WTC11 (cell line): ENCODE results near the gene MET. TPM values are rescaled to one million over a fixed set of nuclear protein-coding genes. Genes with fewer than 3 reads are reported as not detected.

Experiments
- ATAC-seq: fragments of 200-7000 bp; cut with Tn5 transposase; 2 replicates; pipeline ENCODE4 v1.10.0; 2021; ENCODE audit warnings: mild to moderate bottlenecking, moderate library complexity
- CTCF ChIA-PET: fragments of 300-600 bp; sonication (Branson Sonifier 250); formaldehyde crosslinking; loops from one replicate; lab custom pipeline; 2021; ENCODE audit warnings: antibody characterized with exemption; lab: Charles Lee
- POLR2A ChIA-PET: fragments of 350-600 bp; sonication (Branson Sonifier 250); formaldehyde crosslinking; loops from one replicate; lab custom pipeline; 2021; ENCODE audit warnings: antibody characterized with exemption; lab: Charles Lee
- DNase-seq: peaks from one replicate; pipeline ENCODE4 v3.0.0; 2021; ENCODE audit warnings: low spot score
- H3K27ac Mint-ChIP-seq: 2 replicates; pipeline ENCODE4 v1.8.0; 2021; ENCODE audit warnings: mixed read lengths
- H3K27me3 Mint-ChIP-seq: 2 replicates; pipeline ENCODE4 v1.8.0; 2021; ENCODE audit warnings: low read depth, mild to moderate bottlenecking, moderate library complexity, mixed read lengths
- H3K36me3 Mint-ChIP-seq: 2 replicates; pipeline ENCODE4 v1.8.0; 2021; ENCODE audit warnings: mixed read lengths
- H3K4me1 Mint-ChIP-seq: 2 replicates; pipeline ENCODE4 v1.8.0; 2022; ENCODE audit warnings: mixed read lengths
- H3K4me3 Mint-ChIP-seq: 2 replicates; pipeline ENCODE4 v1.8.0; 2021; ENCODE audit warnings: mild to moderate bottlenecking, moderate library complexity, mixed read lengths
- H3K9me3 Mint-ChIP-seq: 2 replicates; pipeline ENCODE4 v1.8.0; 2021; ENCODE audit warnings: mixed read lengths
- CBFB ChIP-seq: sonication (generic); formaldehyde crosslinking; IDR thresholded peaks from 2 replicates; pipeline ENCODE4 v1.8.1; 2022; ENCODE audit warnings: mild to moderate bottlenecking, low read depth, missing genetic modification reagents
- ESRRA ChIP-seq: sonication (generic); formaldehyde crosslinking; IDR thresholded peaks from 2 replicates; pipeline ENCODE4 v1.8.1; 2022; ENCODE audit warnings: mild to moderate bottlenecking, missing genetic modification reagents, borderline replicate concordance
- MXD4 ChIP-seq: fragments of 250-450 bp; sonication (Bioruptor Pico); IDR thresholded peaks from 2 replicates; pipeline ENCODE4 v1.8.0; 2021; ENCODE audit warnings: mild to moderate bottlenecking, moderate library complexity, borderline replicate concordance
- MYBL2 ChIP-seq: sonication (generic); formaldehyde crosslinking; IDR thresholded peaks from 2 replicates; pipeline ENCODE4 v1.8.1; 2023; ENCODE audit warnings: mild to moderate bottlenecking, moderate library complexity, missing genetic modification reagents
- NFE2L1 ChIP-seq: sonication (generic); formaldehyde crosslinking; IDR thresholded peaks from 2 replicates; pipeline ENCODE4 v1.8.1; 2023; ENCODE audit warnings: missing genetic modification reagents
- NFYB ChIP-seq: sonication (generic); formaldehyde crosslinking; conservative IDR thresholded peaks from 2 replicates; pipeline ENCODE4 v1.8.0; 2022; ENCODE audit warnings: low read depth, missing genetic modification reagents
- NR1H2 ChIP-seq: sonication (generic); formaldehyde crosslinking; IDR thresholded peaks from 2 replicates; pipeline ENCODE4 v1.9.0; 2021; ENCODE audit warnings: mild to moderate bottlenecking, moderate library complexity, missing genetic modification reagents
- NR2C2 ChIP-seq: sonication (generic); formaldehyde crosslinking; IDR thresholded peaks from 2 replicates; pipeline ENCODE4 v1.8.0; 2022; ENCODE audit warnings: mild to moderate bottlenecking, missing genetic modification reagents
- OVOL2 ChIP-seq: fragments of 250-450 bp; sonication (Bioruptor Pico); IDR thresholded peaks from 2 replicates; pipeline ENCODE4 v1.9.0; 2021; ENCODE audit warnings: mild to moderate bottlenecking, borderline replicate concordance
- PRRX2 ChIP-seq: fragments of 250-450 bp; sonication (Bioruptor Pico); IDR thresholded peaks from 2 replicates; pipeline ENCODE4 v1.8.0; 2021; ENCODE audit warnings: mild to moderate bottlenecking
- RORB ChIP-seq: fragments of 250-450 bp; sonication (Bioruptor Pico); IDR thresholded peaks from 2 replicates; pipeline ENCODE4 v1.9.0; 2021; ENCODE audit warnings: mild to moderate bottlenecking
- ZNF121 ChIP-seq: sonication (generic); formaldehyde crosslinking; IDR thresholded peaks from 2 replicates; pipeline ENCODE4 v1.8.0; 2023; ENCODE audit warnings: missing genetic modification reagents
- ZNF232 ChIP-seq: sonication (generic); formaldehyde crosslinking; IDR thresholded peaks from 2 replicates; pipeline ENCODE4 v1.8.0; 2022; ENCODE audit warnings: mild to moderate bottlenecking, missing genetic modification reagents
- ZNF396 ChIP-seq: fragments of 250-450 bp; sonication (Bioruptor Pico); IDR thresholded peaks from 2 replicates; pipeline ENCODE4 v1.8.0; 2021; ENCODE audit warnings: mild to moderate bottlenecking, moderate library complexity, borderline replicate concordance
- total RNA-seq: library from RNA; stranded (reverse); gene quantifications from 3 replicates; pipeline ENCODE4 v1.2.3, GENCODE V29; 2021
- TF ChIP-seq, protein P1 (sequence below): sonication (generic); formaldehyde crosslinking; IDR thresholded peaks from 2 replicates; pipeline ENCODE4 v1.8.0; 2022; ENCODE audit warnings: missing genetic modification reagents
- TF ChIP-seq, protein P2 (sequence below): sonication (generic); formaldehyde crosslinking; IDR thresholded peaks from 2 replicates; pipeline ENCODE4 v1.8.1; 2023; ENCODE audit warnings: mild to moderate bottlenecking, missing genetic modification reagents, moderate library complexity
- TF ChIP-seq, protein P3 (sequence below): sonication (generic); formaldehyde crosslinking; IDR thresholded peaks from 2 replicates; pipeline ENCODE4 v1.8.1; 2023; ENCODE audit warnings: mild to moderate bottlenecking, missing genetic modification reagents, borderline replicate concordance
- TF ChIP-seq, protein P4 (sequence below): sonication (generic); formaldehyde crosslinking; IDR thresholded peaks from 2 replicates; pipeline ENCODE4 v1.8.1; 2022; ENCODE audit warnings: mild to moderate bottlenecking, moderate library complexity, missing genetic modification reagents
- TF ChIP-seq, protein P5 (sequence below): sonication (generic); formaldehyde crosslinking; IDR thresholded peaks from 2 replicates; pipeline ENCODE4 v1.8.1; 2023; ENCODE audit warnings: mild to moderate bottlenecking, moderate library complexity, missing genetic modification reagents
- TF ChIP-seq, protein P6 (sequence below): fragments of 250-450 bp; sonication (Bioruptor Pico); IDR thresholded peaks from 2 replicates; pipeline ENCODE4 v1.9.0; 2021; ENCODE audit warnings: mild to moderate bottlenecking
- TF ChIP-seq, protein P7 (sequence below): fragments of 250-450 bp; sonication (Bioruptor Pico); conservative IDR thresholded peaks from 2 replicates; pipeline ENCODE4 v1.9.0; 2021; ENCODE audit warnings: mild to moderate bottlenecking

MET gene
- total RNA-seq, 1 experiment from 2014 or later = 9.4 TPM

DNA sequence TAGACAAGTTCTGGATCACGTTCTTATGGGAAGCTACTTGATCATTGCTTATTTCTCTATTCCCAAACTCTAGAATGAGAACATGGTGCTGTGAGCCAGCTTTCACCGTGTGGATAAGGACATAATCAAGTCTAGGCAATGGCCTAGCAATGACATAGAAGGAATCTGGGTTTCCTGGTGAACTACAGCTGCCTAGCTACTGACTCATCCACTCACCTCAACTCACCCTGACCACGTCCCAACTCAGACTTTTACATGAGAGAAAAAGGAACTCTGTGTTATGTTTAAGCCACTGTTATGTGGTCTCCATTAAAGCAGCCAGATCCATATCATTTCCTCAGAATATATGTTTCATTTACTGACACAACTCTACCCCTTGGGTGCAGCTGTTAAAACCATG, 18.8 kb upstream of the MET start:
- Mint-ChIP-seq H3K9me3 (no peaks in the 10 kb centered on the region), H3K27ac (no peak overlapping the region), H3K36me3 (no peaks in the 10 kb centered on the region), H3K27me3 (no peaks in the 10 kb centered on the region), H3K4me1 (peaks cover 2% of the 10 kb centered on the region; the same call in 1 of the 2 replicates), H3K4me3 (no peak overlapping the region)
- no peak for DNase-seq
- no peak for TF ChIP-seq OVOL2
- TF ChIP-seq, protein P1, sequence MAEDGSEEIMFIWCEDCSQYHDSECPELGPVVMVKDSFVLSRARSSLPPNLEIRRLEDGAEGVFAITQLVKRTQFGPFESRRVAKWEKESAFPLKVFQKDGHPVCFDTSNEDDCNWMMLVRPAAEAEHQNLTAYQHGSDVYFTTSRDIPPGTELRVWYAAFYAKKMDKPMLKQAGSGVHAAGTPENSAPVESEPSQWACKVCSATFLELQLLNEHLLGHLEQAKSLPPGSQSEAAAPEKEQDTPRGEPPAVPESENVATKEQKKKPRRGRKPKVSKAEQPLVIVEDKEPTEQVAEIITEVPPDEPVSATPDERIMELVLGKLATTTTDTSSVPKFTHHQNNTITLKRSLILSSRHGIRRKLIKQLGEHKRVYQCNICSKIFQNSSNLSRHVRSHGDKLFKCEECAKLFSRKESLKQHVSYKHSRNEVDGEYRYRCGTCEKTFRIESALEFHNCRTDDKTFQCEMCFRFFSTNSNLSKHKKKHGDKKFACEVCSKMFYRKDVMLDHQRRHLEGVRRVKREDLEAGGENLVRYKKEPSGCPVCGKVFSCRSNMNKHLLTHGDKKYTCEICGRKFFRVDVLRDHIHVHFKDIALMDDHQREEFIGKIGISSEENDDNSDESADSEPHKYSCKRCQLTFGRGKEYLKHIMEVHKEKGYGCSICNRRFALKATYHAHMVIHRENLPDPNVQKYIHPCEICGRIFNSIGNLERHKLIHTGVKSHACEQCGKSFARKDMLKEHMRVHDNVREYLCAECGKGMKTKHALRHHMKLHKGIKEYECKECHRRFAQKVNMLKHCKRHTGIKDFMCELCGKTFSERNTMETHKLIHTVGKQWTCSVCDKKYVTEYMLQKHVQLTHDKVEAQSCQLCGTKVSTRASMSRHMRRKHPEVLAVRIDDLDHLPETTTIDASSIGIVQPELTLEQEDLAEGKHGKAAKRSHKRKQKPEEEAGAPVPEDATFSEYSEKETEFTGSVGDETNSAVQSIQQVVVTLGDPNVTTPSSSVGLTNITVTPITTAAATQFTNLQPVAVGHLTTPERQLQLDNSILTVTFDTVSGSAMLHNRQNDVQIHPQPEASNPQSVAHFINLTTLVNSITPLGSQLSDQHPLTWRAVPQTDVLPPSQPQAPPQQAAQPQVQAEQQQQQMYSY = no peak
- TF ChIP-seq, protein P2, sequence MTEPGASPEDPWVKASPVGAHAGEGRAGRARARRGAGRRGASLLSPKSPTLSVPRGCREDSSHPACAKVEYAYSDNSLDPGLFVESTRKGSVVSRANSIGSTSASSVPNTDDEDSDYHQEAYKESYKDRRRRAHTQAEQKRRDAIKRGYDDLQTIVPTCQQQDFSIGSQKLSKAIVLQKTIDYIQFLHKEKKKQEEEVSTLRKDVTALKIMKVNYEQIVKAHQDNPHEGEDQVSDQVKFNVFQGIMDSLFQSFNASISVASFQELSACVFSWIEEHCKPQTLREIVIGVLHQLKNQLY = no peak
- no peak for TF ChIP-seq NR1H2 (CRISPR knock-in tag)
- no peak for TF ChIP-seq PRRX2 (CRISPR knock-in tag)
- no peak for TF ChIP-seq CBFB (CRISPR knock-in tag)
- TF ChIP-seq ESRRA (CRISPR knock-in tag) = no peak
- TF ChIP-seq, protein P3, sequence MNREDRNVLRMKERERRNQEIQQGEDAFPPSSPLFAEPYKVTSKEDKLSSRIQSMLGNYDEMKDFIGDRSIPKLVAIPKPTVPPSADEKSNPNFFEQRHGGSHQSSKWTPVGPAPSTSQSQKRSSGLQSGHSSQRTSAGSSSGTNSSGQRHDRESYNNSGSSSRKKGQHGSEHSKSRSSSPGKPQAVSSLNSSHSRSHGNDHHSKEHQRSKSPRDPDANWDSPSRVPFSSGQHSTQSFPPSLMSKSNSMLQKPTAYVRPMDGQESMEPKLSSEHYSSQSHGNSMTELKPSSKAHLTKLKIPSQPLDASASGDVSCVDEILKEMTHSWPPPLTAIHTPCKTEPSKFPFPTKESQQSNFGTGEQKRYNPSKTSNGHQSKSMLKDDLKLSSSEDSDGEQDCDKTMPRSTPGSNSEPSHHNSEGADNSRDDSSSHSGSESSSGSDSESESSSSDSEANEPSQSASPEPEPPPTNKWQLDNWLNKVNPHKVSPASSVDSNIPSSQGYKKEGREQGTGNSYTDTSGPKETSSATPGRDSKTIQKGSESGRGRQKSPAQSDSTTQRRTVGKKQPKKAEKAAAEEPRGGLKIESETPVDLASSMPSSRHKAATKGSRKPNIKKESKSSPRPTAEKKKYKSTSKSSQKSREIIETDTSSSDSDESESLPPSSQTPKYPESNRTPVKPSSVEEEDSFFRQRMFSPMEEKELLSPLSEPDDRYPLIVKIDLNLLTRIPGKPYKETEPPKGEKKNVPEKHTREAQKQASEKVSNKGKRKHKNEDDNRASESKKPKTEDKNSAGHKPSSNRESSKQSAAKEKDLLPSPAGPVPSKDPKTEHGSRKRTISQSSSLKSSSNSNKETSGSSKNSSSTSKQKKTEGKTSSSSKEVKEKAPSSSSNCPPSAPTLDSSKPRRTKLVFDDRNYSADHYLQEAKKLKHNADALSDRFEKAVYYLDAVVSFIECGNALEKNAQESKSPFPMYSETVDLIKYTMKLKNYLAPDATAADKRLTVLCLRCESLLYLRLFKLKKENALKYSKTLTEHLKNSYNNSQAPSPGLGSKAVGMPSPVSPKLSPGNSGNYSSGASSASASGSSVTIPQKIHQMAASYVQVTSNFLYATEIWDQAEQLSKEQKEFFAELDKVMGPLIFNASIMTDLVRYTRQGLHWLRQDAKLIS = no peak
- no peak for TF ChIP-seq ZNF121
- TF ChIP-seq NFE2L1 (CRISPR knock-in tag) = no peak
- TF ChIP-seq, protein P4, sequence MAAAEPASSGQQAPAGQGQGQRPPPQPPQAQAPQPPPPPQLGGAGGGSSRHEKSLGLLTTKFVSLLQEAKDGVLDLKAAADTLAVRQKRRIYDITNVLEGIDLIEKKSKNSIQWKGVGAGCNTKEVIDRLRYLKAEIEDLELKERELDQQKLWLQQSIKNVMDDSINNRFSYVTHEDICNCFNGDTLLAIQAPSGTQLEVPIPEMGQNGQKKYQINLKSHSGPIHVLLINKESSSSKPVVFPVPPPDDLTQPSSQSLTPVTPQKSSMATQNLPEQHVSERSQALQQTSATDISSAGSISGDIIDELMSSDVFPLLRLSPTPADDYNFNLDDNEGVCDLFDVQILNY = no peak
- TF ChIP-seq ZNF396 (CRISPR knock-in tag) = no peak
- no peak for TF ChIP-seq NR2C2 (CRISPR knock-in tag)
- TF ChIP-seq MXD4 (CRISPR knock-in tag) = no peak
- no peak for TF ChIP-seq ZNF232 (CRISPR knock-in tag)
- TF ChIP-seq, all 79 proteins: peak for 0
- CTCF ChIA-PET = interaction anchor here (1.2 kb wide), 1 partner anchor 133 kb away, joined by 4 read pairs; no protein-coding TSS in a partner anchor
- POLR2A ChIA-PET = interaction anchor here (0.7 kb wide), 1 partner anchor 116 kb away, joined by 3 read pairs; no protein-coding TSS in a partner anchor
- no peak for ATAC-seq

DNA sequence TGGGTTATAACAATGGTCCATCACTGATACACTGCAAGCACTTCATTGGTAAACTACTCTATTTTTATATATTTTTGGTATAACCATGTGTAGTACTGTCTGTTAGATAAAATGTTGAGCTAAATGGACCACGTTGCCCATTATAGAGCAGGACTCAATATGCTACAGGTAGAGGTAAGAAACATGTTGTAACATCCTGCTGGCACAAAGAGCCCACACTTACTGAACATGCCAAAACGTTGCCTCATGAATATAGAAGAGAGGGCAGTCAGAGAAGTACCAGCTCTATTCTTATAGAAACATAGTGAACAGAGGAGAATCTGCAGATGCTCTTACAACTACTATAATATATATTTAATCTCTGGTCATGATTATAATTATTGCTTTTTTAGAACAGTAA, 18.4 kb upstream of the MET start:
- Mint-ChIP-seq H3K27me3 (no peaks in the 10 kb centered on the region), H3K9me3 (no peaks in the 10 kb centered on the region), H3K27ac (no peak overlapping the region), H3K4me1 (no peaks in the 10 kb centered on the region), H3K36me3 (no peaks in the 10 kb centered on the region), H3K4me3 (no peak overlapping the region)
- ATAC-seq (no peak), DNase-seq (no peak)
- POLR2A ChIA-PET = interaction anchor here (0.7 kb wide), 1 partner anchor 116 kb away, joined by 3 read pairs; no protein-coding TSS in a partner anchor
- TF ChIP-seq, protein P5, sequence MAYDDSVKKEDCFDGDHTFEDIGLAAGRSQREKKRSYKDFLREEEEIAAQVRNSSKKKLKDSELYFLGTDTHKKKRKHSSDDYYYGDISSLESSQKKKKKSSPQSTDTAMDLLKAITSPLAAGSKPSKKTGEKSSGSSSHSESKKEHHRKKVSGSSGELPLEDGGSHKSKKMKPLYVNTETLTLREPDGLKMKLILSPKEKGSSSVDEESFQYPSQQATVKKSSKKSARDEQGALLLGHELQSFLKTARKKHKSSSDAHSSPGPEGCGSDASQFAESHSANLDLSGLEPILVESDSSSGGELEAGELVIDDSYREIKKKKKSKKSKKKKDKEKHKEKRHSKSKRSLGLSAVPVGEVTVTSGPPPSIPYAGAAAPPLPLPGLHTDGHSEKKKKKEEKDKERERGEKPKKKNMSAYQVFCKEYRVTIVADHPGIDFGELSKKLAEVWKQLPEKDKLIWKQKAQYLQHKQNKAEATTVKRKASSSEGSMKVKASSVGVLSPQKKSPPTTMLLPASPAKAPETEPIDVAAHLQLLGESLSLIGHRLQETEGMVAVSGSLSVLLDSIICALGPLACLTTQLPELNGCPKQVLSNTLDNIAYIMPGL (CRISPR knock-in tag) = no peak
- TF ChIP-seq, protein P6, sequence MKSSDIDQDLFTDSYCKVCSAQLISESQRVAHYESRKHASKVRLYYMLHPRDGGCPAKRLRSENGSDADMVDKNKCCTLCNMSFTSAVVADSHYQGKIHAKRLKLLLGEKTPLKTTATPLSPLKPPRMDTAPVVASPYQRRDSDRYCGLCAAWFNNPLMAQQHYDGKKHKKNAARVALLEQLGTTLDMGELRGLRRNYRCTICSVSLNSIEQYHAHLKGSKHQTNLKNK = no peak
- TF ChIP-seq MYBL2 (CRISPR knock-in tag) (no peak), RORB (CRISPR knock-in tag) (no peak), NFYB (CRISPR knock-in tag) (no peak), ZNF232 (CRISPR knock-in tag) (no peak), NR1H2 (CRISPR knock-in tag) (no peak)
- TF ChIP-seq, protein P7, sequence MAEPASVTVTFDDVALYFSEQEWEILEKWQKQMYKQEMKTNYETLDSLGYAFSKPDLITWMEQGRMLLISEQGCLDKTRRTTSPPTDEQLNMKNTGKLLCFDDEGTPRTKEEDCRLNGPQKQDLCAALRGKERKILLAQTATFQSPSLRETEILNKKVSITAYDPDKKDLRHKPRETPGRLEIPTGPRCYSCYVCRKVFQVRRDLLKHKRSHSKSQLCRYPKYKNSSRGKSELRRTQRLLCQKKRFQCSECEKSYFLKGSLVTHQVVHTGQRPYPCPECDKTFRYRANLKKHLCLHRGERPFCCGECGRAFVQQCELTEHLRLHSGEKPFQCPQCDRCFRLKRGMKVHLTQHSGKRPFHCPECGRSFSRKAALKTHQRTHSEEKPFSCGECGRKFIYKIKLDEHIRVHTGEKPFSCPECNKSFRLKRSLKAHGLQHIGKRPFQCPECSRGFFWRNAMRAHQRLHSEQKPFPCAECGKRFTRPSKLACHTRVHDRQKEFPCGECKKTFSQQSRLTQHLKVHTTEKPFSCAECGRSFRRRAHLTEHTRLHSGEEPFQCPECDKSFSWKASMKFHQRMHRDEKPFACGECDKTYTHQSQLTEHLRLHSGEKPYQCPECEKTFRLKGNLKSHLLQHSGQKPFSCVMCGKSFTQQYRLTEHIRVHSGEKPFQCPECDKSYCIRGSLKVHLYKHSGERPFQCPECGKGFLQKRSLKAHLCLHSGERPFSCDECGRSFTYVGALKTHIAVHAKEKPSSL (CRISPR knock-in tag) = no peak
- TF ChIP-seq, protein P2 = no peak
- CTCF ChIA-PET = interaction anchor here (1.2 kb wide), 1 partner anchor 133 kb away, joined by 4 read pairs; no protein-coding TSS in a partner anchor
